ENCODE measurements around the gene NFS1.

NFS1 gene

DNA sequence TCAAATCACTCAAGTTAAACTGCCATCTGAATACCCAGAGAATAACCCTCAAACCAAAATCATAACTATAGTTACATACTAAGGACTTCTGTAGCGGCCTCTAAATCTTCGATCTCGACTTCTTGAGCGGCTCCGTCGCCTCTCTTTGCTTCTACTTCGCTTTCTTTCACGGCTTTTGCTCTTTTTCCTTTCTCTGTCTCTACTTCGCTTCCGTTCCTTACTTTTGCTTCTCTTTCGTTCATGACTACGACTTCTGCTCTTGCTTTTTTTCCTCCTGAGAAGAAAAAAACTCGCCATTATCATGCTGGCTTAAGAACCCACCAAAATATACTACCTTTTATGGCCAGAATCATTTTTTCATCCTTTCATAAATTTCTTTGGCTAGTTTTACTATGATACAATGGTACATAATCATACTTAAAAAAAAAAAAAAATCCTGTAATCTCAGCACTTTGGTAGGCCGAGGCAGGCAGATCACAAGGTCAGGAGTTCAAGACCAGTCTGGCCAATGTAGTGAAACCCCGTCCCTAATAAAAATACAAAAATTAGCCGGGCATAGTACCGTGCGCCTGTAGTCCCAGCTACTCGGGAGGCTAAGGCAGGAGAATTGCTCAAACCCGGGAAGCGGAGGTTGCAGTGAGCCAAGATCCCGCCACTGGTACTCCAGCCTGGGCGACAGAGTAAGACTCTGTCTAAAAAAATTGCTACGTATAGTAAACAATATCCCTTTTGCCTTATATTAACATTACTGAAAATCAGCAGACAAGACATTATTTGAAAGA is 32.9 kb upstream of the NFS1 start:
- Histone ChIP-seq H3K4me3 (ENCODE audit: low read depth, low read length) (no peak overlapping the region), H3K9ac (no peak overlapping the region), H3K4me1 (peaks cover 20% of the 10 kb centered on the region), H3K9me3 (ENCODE audit: control insufficient read depth, low read length) (no peaks in the 10 kb centered on the region), H2AFZ (no peak overlapping the region), H3K27me3 (ENCODE audit: control insufficient read depth, insufficient read depth, low read length) (no peaks in the 10 kb centered on the region), H3K36me3 (ENCODE audit: control insufficient read depth, insufficient read depth, low read length) (no peaks in the 10 kb centered on the region), H3K79me2 (peaks cover 60% of the 10 kb centered on the region), H3K27ac (no peak overlapping the region), H3K4me2 (ENCODE audit: low read length) (no peak overlapping the region)
- TF ChIP-seq, protein P1, sequence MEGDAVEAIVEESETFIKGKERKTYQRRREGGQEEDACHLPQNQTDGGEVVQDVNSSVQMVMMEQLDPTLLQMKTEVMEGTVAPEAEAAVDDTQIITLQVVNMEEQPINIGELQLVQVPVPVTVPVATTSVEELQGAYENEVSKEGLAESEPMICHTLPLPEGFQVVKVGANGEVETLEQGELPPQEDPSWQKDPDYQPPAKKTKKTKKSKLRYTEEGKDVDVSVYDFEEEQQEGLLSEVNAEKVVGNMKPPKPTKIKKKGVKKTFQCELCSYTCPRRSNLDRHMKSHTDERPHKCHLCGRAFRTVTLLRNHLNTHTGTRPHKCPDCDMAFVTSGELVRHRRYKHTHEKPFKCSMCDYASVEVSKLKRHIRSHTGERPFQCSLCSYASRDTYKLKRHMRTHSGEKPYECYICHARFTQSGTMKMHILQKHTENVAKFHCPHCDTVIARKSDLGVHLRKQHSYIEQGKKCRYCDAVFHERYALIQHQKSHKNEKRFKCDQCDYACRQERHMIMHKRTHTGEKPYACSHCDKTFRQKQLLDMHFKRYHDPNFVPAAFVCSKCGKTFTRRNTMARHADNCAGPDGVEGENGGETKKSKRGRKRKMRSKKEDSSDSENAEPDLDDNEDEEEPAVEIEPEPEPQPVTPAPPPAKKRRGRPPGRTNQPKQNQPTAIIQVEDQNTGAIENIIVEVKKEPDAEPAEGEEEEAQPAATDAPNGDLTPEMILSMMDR (IDR thresholded peaks at IDR 0.05), result no peak

DNA sequence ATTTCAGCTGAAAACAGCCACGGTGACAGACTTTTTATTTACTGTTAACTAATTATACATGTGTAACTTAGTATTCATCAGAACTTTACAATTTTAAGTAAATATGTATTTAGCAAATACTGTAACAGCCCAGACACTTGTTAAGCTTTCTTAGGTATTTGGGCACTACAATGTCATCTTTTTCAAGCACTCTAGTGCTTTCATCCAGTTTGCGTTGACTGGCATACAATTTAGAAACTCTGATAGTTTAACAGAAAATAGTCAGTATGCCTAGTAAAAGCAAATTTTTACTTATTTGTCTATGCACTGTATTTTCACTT is 32.3 kb upstream of the NFS1 start:
- H3K4me1 ChIP-seq, result peaks cover 20% of the 10 kb centered on the region
- TF ChIP-seq, protein P1 (IDR thresholded peaks at IDR 0.05), result no peak
- no peak overlapping the region for H3K4me3 ChIP-seq (ENCODE audit: low read depth, low read length)
- H3K36me3 ChIP-seq (ENCODE audit: control insufficient read depth, insufficient read depth, low read length), result no peaks in the 10 kb centered on the region
- H3K27ac ChIP-seq, result no peak overlapping the region
- no peak overlapping the region for H3K4me2 ChIP-seq (ENCODE audit: low read length)
- H3K27me3 ChIP-seq (ENCODE audit: control insufficient read depth, insufficient read depth, low read length), result no peaks in the 10 kb centered on the region
- no peaks in the 10 kb centered on the region for H3K9me3 ChIP-seq (ENCODE audit: control insufficient read depth, low read length)
- H3K9ac ChIP-seq, result no peak overlapping the region
- peaks cover 60% of the 10 kb centered on the region for H3K79me2 ChIP-seq
- no peak overlapping the region for H2AFZ ChIP-seq

DNA sequence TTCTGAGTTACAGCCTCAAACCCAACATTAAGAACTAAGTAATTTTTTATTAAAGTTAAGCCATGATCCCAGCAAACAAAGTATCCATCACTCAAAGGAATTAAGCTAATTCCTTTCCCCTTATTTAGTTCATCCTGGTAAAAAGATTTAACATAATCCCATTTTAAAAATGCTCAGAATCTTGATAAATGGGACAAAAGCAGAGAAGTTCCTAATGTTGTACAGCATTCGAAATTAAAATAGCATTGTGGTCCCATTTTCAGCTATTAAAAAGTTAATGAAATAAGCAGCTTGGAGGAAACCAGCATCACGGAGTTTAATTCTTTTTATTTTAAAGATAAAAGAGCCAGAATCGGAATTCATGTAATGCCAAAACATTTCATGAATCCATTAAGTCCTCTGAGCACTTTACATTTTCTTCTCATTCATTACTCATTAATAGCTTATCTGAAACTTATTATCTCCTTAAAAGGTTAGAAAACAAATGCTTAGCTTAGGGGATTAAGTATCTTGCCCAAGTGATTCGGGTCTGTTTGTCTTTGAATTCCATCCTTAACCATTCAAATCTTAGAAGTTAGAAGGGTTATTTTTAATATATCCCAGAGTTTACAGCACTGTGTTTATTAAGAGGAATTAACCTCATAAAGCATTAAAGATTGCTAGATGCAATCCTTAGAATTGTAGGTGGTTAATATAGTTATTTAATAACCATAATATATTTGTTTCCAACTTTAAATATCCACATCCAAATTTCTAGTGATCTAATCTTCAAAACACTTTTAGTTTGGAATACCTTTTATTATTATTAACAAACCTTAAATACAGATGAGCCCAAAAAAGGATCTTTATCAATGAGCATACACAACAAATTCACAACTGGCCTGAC is 31.7 kb upstream of the NFS1 start:
- TF ChIP-seq, protein P1 (IDR thresholded peaks at IDR 0.05), result no peak
- Histone ChIP-seq H3K27ac (no peak overlapping the region), H3K79me2 (peaks cover 60% of the 10 kb centered on the region), H3K4me2 (ENCODE audit: low read length) (no peak overlapping the region), H3K36me3 (ENCODE audit: control insufficient read depth, insufficient read depth, low read length) (no peaks in the 10 kb centered on the region), H3K4me3 (ENCODE audit: low read depth, low read length) (no peak overlapping the region), H2AFZ (no peak overlapping the region), H3K9ac (no peak overlapping the region), H3K4me1 (peaks cover 15% of the 10 kb centered on the region), H3K9me3 (ENCODE audit: control insufficient read depth, low read length) (no peaks in the 10 kb centered on the region), H3K27me3 (ENCODE audit: control insufficient read depth, insufficient read depth, low read length) (no peaks in the 10 kb centered on the region)

DNA sequence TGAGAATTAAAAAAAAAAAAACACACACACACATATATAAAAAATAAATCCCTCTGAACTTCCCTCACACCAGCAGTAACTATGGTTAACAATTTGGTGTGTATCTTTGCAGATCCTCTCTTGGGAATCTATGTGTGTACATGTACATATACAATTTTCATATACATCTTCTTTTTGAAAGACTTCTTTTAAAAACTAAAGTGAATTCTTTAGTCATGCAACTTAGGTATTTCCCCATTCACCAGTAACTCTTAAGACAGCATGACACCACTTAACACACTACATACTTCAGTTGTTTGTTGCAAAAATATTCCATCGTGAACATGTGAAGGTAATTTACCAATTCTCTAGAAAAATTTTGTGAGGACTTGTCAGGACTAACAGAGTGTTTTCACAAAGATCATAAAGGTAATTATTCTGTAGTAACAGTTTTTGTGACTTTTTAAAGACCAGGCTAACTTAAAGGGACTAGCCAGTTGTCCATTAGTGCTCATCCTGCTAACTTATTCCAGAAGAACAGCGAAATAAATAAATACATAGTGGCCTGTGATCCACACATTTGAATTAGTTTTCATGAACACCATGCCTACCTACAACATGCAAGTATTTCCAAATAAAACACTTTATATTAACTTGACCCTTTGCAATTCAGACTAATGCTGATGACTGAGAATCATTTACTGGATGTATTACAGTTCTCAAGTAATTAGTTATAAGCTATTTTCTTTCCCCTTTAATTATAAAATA is 30.9 kb upstream of the NFS1 start:
- Histone ChIP-seq H3K4me1 (peaks cover 10% of the 10 kb centered on the region), H3K79me2 (peaks cover 60% of the 10 kb centered on the region), H3K36me3 (ENCODE audit: control insufficient read depth, insufficient read depth, low read length) (no peaks in the 10 kb centered on the region), H3K27ac (no peak overlapping the region), H3K9me3 (ENCODE audit: control insufficient read depth, low read length) (no peaks in the 10 kb centered on the region), H3K27me3 (ENCODE audit: control insufficient read depth, insufficient read depth, low read length) (no peaks in the 10 kb centered on the region), H3K9ac (no peak overlapping the region), H2AFZ (no peak overlapping the region), H3K4me2 (ENCODE audit: low read length) (no peak overlapping the region), H3K4me3 (ENCODE audit: low read depth, low read length) (no peak overlapping the region)
- TF ChIP-seq, protein P1 (IDR thresholded peaks at IDR 0.05), result no peak

All from parathyroid adenoma (tissue), 2 donors.